ENCODE data around the gene PFN3.

PFN3 gene

DNA sequence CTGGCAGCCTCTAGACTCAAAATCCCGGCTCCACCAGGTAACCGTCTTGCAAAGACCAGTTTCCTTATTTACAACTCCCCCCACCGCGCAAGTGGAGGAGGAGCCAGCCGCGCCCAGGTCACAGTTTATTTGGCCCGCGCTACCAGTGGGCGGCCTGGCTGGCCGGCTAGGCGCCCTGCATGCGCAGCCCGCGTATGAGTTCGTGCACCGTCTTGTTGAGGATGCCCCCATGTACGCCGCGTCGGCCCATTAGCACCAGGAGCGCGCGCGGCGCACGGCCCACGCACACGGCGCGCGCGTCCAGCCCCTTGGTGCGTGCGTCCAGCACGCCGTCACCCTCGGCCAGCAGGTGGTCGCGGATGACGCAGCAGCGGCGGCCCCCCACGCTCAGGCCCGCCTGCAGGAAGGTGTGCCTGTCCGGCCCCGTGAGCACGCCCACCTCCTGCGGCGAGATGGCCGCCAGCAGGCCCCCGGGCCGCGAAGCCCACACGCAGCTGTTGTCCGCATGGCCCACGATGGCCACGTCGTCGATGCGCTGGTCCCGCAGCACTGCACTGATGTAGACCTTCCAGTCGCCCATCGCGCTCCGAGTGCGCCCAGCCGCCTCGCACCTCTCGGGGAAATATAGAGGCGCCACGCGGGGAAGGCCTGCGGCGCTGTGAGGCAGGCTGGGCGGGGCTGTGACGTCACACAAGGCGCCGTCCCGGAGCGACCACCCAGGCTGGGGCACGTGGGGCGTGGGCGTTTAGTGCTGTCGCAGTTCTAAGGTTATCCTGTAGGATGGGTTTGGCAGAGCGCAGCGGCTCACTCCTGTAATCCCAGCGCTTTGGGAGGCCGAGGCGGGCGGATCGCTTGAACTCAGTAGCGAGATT lies at the start of gene PFN3:
TSS of gene PFN3 (minus strand) at position 665 of the 872 bp plus-strand sequence. CDS start at position 580, 85 bp downstream.
- Histone ChIP-seq H3K36me3 (ENCODE audit: insufficient read depth) (no peaks in the 10 kb centered on the region), H3K9ac (no peak within 1 kb of the TSS), H4K20me1 (ENCODE audit: insufficient read depth) (no peaks in the 10 kb centered on the region), H2AFZ (ENCODE audit: low read depth) (no peak within 1 kb of the TSS), H3K4me1 (ENCODE audit: low read depth, poor library complexity, severe bottlenecking) (peaks cover 9% of the 10 kb centered on the region), H3K4me3 (IDR thresholded peaks at IDR 0.05; ENCODE audit: insufficient read depth, low read depth, low read length) (no peak within 1 kb of the TSS), H3K4me2 (no peak within 1 kb of the TSS), H3K27me3 (ENCODE audit: insufficient read depth, low read depth) (no peaks in the 10 kb centered on the region), H3K79me2 (ENCODE audit: insufficient read depth, low read depth) (no peaks in the 10 kb centered on the region), H3K27ac (no peak within 1 kb of the TSS)
- TF ChIP-seq, protein P1, sequence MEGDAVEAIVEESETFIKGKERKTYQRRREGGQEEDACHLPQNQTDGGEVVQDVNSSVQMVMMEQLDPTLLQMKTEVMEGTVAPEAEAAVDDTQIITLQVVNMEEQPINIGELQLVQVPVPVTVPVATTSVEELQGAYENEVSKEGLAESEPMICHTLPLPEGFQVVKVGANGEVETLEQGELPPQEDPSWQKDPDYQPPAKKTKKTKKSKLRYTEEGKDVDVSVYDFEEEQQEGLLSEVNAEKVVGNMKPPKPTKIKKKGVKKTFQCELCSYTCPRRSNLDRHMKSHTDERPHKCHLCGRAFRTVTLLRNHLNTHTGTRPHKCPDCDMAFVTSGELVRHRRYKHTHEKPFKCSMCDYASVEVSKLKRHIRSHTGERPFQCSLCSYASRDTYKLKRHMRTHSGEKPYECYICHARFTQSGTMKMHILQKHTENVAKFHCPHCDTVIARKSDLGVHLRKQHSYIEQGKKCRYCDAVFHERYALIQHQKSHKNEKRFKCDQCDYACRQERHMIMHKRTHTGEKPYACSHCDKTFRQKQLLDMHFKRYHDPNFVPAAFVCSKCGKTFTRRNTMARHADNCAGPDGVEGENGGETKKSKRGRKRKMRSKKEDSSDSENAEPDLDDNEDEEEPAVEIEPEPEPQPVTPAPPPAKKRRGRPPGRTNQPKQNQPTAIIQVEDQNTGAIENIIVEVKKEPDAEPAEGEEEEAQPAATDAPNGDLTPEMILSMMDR (conservative IDR thresholded peaks at IDR 0.05; ENCODE audit: low read depth, low read length), result no peak

GRCh38 chr5:177449140-177450061 lies 48.9 kb upstream of the PFN3 start:
- Histone ChIP-seq H4K20me1 (ENCODE audit: insufficient read depth) (no peaks in the 10 kb centered on the region), H3K9ac (no peak overlapping the region), H3K4me2 (no peak overlapping the region), H3K36me3 (ENCODE audit: insufficient read depth) (no peaks in the 10 kb centered on the region), H2AFZ (ENCODE audit: low read depth) (no peak overlapping the region), H3K4me3 (IDR thresholded peaks at IDR 0.05; ENCODE audit: insufficient read depth, low read depth, low read length) (no peak overlapping the region), H3K79me2 (ENCODE audit: insufficient read depth, low read depth) (no peaks in the 10 kb centered on the region), H3K4me1 (ENCODE audit: low read depth, poor library complexity, severe bottlenecking) (peaks cover 21% of the 10 kb centered on the region), H3K27ac (no peak overlapping the region), H3K27me3 (ENCODE audit: insufficient read depth, low read depth) (no peaks in the 10 kb centered on the region)
- TF ChIP-seq, protein P1 (conservative IDR thresholded peaks at IDR 0.05; ENCODE audit: low read depth, low read length), result no peak

- Histone ChIP-seq H3K27ac (no peak overlapping the region), H3K4me3 (IDR thresholded peaks at IDR 0.05; ENCODE audit: insufficient read depth, low read depth, low read length) (no peak overlapping the region), H3K9ac (no peak overlapping the region), H3K27me3 (ENCODE audit: insufficient read depth, low read depth) (no peaks in the 10 kb centered on the region), H3K79me2 (ENCODE audit: insufficient read depth, low read depth) (no peaks in the 10 kb centered on the region), H3K4me2 (no peak overlapping the region), H3K4me1 (ENCODE audit: low read depth, poor library complexity, severe bottlenecking) (peaks cover 31% of the 10 kb centered on the region), H4K20me1 (ENCODE audit: insufficient read depth) (no peaks in the 10 kb centered on the region), H3K36me3 (ENCODE audit: insufficient read depth) (no peaks in the 10 kb centered on the region), H2AFZ (ENCODE audit: low read depth) (no peak overlapping the region)
- TF ChIP-seq, protein P1 (conservative IDR thresholded peaks at IDR 0.05; ENCODE audit: low read depth, low read length), result no peak
Measured at GRCh38 chr5:177448244-177448950, 47.9 kb upstream of the PFN3 start.

GRCh38 chr5:177447611-177448243 lies 47.3 kb upstream of the PFN3 start:
- no peak overlapping the region for H3K27ac ChIP-seq
- no peaks in the 10 kb centered on the region for H3K27me3 ChIP-seq (ENCODE audit: insufficient read depth, low read depth)
- TF ChIP-seq, protein P1 (conservative IDR thresholded peaks at IDR 0.05; ENCODE audit: low read depth, low read length), result no peak
- peaks cover 31% of the 10 kb centered on the region for H3K4me1 ChIP-seq (ENCODE audit: low read depth, poor library complexity, severe bottlenecking)
- no peak overlapping the region for H3K9ac ChIP-seq
- no peaks in the 10 kb centered on the region for H3K79me2 ChIP-seq (ENCODE audit: insufficient read depth, low read depth)
- H2AFZ ChIP-seq (ENCODE audit: low read depth), result no peak overlapping the region
- H3K4me3 ChIP-seq (IDR thresholded peaks at IDR 0.05; ENCODE audit: insufficient read depth, low read depth, low read length), result no peak overlapping the region
- no peaks in the 10 kb centered on the region for H3K36me3 ChIP-seq (ENCODE audit: insufficient read depth)
- no peaks in the 10 kb centered on the region for H4K20me1 ChIP-seq (ENCODE audit: insufficient read depth)
- no peak overlapping the region for H3K4me2 ChIP-seq
